OCI-LY3 (cell line): ENCODE measurements around the gene MYO16.

Experiments used
- EZH2phosphoT487 ChIP-seq: fragments of 200-600 bp; shearing (Covaris generic); IDR thresholded peaks from 2 replicates; pipeline ENCODE4 v1.6.1; 2018; ENCODE audit warnings: antibody characterized with exemption, mixed run types, low read depth
- TF ChIP-seq, protein P1 (sequence below): fragments of 200-600, 300-600 bp; sonication (generic); IDR thresholded peaks from 2 replicates; pipeline ENCODE4 v1.5.1; 2014; ENCODE audit warnings: antibody characterized with exemption, low read length, low read depth

DNA sequence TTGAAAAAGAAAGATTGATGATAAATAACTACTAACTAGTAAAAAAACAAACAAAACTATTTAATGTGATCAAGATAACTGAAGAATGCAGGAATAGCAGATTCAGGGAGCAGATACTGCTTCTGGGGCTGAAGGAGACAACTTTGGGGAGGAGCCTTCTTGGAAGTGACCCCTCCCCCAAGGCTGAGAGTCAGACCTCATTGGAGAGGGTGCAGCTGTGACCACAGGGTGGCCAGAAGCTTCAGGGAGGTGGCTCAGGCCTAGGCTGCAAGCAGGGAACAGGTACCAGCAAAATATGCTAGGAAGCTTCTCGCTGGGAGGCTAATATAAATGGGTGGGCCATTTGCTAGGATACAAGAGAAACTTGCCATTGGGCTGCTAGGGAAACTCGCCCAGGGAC, 149.9 kb downstream of the MYO16 start:
- TF ChIP-seq EZH2phosphoT487 = no peak
- TF ChIP-seq, protein P1, sequence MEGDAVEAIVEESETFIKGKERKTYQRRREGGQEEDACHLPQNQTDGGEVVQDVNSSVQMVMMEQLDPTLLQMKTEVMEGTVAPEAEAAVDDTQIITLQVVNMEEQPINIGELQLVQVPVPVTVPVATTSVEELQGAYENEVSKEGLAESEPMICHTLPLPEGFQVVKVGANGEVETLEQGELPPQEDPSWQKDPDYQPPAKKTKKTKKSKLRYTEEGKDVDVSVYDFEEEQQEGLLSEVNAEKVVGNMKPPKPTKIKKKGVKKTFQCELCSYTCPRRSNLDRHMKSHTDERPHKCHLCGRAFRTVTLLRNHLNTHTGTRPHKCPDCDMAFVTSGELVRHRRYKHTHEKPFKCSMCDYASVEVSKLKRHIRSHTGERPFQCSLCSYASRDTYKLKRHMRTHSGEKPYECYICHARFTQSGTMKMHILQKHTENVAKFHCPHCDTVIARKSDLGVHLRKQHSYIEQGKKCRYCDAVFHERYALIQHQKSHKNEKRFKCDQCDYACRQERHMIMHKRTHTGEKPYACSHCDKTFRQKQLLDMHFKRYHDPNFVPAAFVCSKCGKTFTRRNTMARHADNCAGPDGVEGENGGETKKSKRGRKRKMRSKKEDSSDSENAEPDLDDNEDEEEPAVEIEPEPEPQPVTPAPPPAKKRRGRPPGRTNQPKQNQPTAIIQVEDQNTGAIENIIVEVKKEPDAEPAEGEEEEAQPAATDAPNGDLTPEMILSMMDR = no peak
